LHCN-M2 (cell line): ENCODE measurements around the gene CNNM1. TPM values are rescaled to one million over a fixed set of nuclear protein-coding genes. Genes with fewer than 3 reads are reported as not detected.
A peak's percentile ranks its signal among the peaks of the same experiment; 100 is the strongest.

Experiments used
- DNase-seq: peaks from one replicate; pipeline ENCODE4 v3.0.0-alpha.2; 2012; ENCODE audit warnings: low read depth
- total RNA-seq: library from RNA; depleted of rRNA; stranded (reverse); fragments of >200 nt; gene quantifications from 2 replicates; pipeline ENCODE4 v1.2.3, GENCODE V29; 2014

The CNNM1 gene
- total RNA-seq, 1 experiment from 2014 or later, result 0.17 TPM

GRCh38 chr10:99418910-99419624 is 89.9 kb downstream of the CNNM1 start:
- no peak for DNase-seq

GRCh38 chr10:99419688-99420087 is 90.5 kb downstream of the CNNM1 start:
- no peak for DNase-seq

- no peak for DNase-seq
These were observed 92.1 kb downstream of the CNNM1 start for GRCh38 chr10:99421233-99421739.

GRCh38 chr10:99422529-99423096 is 93.5 kb downstream of the CNNM1 start:
- no peak for DNase-seq

- no peak for DNase-seq
These were observed 95.5 kb downstream of the CNNM1 start for GRCh38 chr10:99424656-99425055.

- peak; percentile 28 for DNase-seq
These were observed 96.0 kb downstream of the CNNM1 start for GRCh38 chr10:99425204-99425603.

- DNase-seq, result no peak
These were observed 97.5 kb downstream of the CNNM1 start for GRCh38 chr10:99426689-99427088.

GRCh38 chr10:99427566-99428190 is 98.5 kb downstream of the CNNM1 start:
- DNase-seq, result no peak

GRCh38 chr10:99429517-99430095 is 100.5 kb downstream of the CNNM1 start:
- no peak for DNase-seq

GRCh38 chr10:99430116-99430450 is 100.9 kb downstream of the CNNM1 start:
- DNase-seq, result peak; percentile 3

- DNase-seq, result peak; percentile 98
These were observed 101.5 kb downstream of the CNNM1 start, which contains the start of gene GOT1 for GRCh38 chr10:99430451-99431189. TSS of gene GOT1 (minus strand) at chr10:99430624. CDS start at chr10:99430565, 59 bp downstream.

GRCh38 chr10:99431190-99431760 is 102.1 kb downstream of the CNNM1 start:
- DNase-seq, result peak; percentile 31

GRCh38 chr10:99432047-99432446 is 102.9 kb downstream of the CNNM1 start:
- no peak for DNase-seq

GRCh38 chr10:99432881-99433280 is 103.7 kb downstream of the CNNM1 start:
- no peak for DNase-seq

GRCh38 chr10:99433378-99434020 is 104.3 kb downstream of the CNNM1 start:
- no peak for DNase-seq

- DNase-seq, result peak; percentile 52
These were observed 107.0 kb downstream of the CNNM1 start for GRCh38 chr10:99435986-99436638.

- DNase-seq, result no peak
These were observed 109.7 kb downstream of the CNNM1 start for GRCh38 chr10:99438890-99439289.

GRCh38 chr10:99442394-99442793 is 113.2 kb downstream of the CNNM1 start:
- DNase-seq, result no peak

- DNase-seq, result no peak
These were observed 114.3 kb downstream of the CNNM1 start for GRCh38 chr10:99443500-99443899.
